Cardiac fibroblast (primary cell): ENCODE results near the gene GPT2.

Source experiments
- DNase-seq, 2 donors: peaks; one replicate each; pipeline versions ENCODE4 v3.0.0 to v3.0.0-alpha.2; 2010; ENCODE audit warnings: low read depth in 2 of 2
- H3K4me3 ChIP-seq, 2 donors: replicated peaks in 1 of 2; 1 replicate in 1 of 2; 2 replicates in 1 of 2; pipeline ENCODE4 v1.5.1; 2011; ENCODE audit warnings: low read depth in 2 of 2, low read length in 2 of 2, mild to moderate bottlenecking in 2 of 2, moderate library complexity in 1 of 2
- CTCF ChIP-seq: IDR thresholded peaks from one replicate; pipeline ENCODE4 v1.5.1; 2011; ENCODE audit warnings: low read depth, mild to moderate bottlenecking, low read length, inconsistent platforms

GPT2 gene

GRCh38 chr16:46898006-46898405, 13.8 kb downstream of the GPT2 start:
- no peak for TF ChIP-seq CTCF
- no peak overlapping the region for H3K4me3 ChIP-seq
- no peak for DNase-seq

DNA sequence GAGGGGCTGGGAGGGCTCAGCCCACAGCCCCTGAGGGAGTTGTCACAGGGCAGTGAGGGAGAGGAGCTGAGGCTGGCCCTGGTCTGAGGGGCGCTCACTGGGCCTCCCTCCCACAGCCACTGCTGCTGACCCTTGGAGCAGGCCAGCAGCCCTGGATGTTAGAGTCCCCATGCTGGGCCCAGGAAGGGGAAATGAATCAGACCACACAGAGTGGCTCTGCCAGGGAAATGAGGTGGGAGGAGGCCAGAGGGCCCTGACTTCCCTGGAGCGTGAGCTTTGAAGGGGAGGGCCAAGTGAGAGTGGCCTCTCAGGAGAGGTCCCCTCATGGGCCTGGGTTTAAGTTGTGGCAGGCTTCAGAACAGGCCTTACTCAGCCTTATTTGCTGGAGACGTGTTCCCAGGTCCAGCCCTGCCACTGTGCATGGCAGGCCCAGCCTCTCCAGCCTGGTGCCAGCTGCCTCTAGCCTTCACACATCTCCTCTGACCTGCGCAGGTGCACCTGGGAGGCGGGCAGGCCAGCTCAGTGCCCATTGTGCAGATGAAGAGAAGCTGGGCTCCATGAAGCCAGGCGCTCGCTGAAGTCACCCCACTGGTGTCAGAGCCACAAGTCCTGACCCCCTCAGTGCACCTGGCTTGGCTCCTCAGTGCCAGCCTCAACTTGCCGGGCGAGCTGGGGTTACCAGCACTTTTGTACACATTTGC, 15.4 kb downstream of the GPT2 start:
- no peak for TF ChIP-seq CTCF
- DNase-seq: peak; percentile 49 to 53

DNA sequence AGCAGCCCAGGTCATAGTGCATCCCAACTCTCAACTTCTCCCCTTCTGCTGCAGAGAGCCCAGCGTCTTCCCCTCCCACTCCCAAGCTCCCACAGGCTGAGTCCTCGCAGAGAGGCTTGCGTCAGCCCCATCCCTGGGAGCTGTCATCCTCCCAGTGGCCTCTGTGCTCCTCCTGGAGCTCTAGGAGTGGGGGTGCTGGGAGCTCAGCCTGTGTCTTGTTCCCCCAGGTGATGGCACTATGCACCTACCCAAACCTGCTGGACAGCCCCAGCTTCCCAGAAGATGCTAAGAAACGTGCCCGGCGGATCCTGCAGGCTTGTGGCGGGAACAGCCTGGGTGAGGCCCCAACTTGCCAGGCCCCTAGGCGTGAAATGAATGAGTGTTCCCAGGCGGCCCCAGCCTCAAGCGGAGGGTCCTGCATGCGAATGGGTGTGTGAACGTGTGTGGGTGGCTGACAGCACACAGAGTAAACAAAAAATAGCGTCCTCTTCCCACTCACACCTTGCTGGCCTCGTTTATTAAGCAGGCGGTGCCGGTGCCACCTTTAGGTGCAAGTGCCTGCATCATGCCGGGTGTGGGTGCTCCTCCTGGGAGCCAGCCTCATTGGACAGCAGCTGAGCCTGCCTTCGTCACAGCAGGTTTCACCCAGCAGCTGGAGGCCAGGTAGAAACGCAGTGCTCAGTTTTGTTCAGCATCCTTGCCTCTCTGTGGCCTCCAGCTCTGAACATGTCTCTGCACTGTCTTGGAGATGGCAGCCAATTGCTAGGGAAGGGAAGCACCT, 16.5 kb downstream of the GPT2 start:
- H3K4me3 ChIP-seq: no peak overlapping the region
- DNase-seq: no peak
- TF ChIP-seq CTCF: no peak

More for the DNA sequence above, 15.4 kb downstream of the GPT2 start:
- H3K4me3 ChIP-seq: no peak overlapping the region

- DNase-seq: no peak
- TF ChIP-seq CTCF: no peak
- H3K4me3 ChIP-seq: no peak overlapping the region
These were observed 17.5 kb downstream of the GPT2 start for GRCh38 chr16:46901709-46902108.

- TF ChIP-seq CTCF: no peak
- no peak for DNase-seq
- H3K4me3 ChIP-seq: no peak overlapping the region
These were observed 19.2 kb downstream of the GPT2 start for GRCh38 chr16:46903255-46903905.

GRCh38 chr16:46904471-46904870, 20.3 kb downstream of the GPT2 start:
- TF ChIP-seq CTCF: no peak
- no peak overlapping the region for H3K4me3 ChIP-seq
- no peak for DNase-seq
